Coronary artery (tissue), 2 donors: ENCODE data around the gene ADAD2.

Experiments
- DNase-seq: peaks from one replicate; pipeline ENCODE4 v3.0.0-alpha.2; 2017; ENCODE audit warnings: low spot score
- H3K27ac ChIP-seq, 2 donors: fragments of 200-600 bp; sonication (generic); one replicate each; pipeline ENCODE4 v1.5.1; 2016 to 2019
- H3K4me3 ChIP-seq: fragments of 200-600 bp; sonication (generic); 2 replicates; pipeline ENCODE4 v1.5.1; 2016; ENCODE audit warnings: mild to moderate bottlenecking, moderate library complexity
- TF ChIP-seq, protein P1 (sequence below): fragments of 200-600 bp; sonication (generic); IDR thresholded peaks from one replicate; pipeline ENCODE4 v1.5.1; 2019; ENCODE audit warnings: antibody characterized with exemption

Gene ADAD2

DNA sequence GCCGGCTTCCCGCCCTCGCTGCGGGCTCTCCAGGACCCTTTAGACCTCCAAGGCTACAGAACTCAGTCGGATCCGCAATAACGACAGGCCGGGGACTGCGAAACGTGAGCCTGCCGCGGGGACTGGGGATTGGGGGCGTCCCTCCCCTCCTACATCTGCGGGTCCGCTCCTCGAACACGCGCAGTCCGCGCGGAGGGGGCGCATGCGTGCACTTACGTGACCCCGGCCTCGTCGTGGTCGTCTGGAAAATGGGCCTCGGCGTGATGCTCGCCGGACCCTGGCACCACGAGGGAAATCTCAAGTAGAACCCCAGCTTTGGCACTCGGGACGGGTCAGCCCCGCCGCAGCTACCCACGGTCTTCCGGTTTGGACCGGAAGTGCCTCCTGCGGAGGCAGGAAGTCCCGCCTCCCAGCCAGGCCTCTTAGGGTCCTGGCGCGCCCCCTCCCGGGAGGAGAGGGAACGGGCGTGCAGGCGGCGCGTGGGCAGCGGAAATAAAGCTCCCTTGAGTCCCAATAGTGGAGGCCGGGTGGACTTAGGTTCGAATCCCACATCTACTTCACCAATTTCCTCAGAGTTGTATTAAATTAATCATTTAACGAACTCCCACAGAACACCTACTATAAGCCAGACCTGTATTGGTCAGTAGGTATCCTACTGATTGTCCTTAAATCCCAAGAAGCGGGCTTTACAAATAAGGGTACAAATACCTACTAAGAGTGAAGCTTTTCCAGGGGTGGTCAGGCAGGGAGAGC lies 4.1 kb upstream of the ADAD2 start, which contains the start of gene TAF1C:
Gene TAF1C, minus strand, starts transcription at position 373 of the 753 bp plus-strand sequence. CDS start 2,069 bp downstream, outside the sequence.
- Histone ChIP-seq H3K4me3 (peak within 1 kb of the TSS; percentile 85), H3K27ac (peak within 1 kb of the TSS; percentile 65 to 80)
- peak; percentile 94 for DNase-seq
- TF ChIP-seq, protein P1, sequence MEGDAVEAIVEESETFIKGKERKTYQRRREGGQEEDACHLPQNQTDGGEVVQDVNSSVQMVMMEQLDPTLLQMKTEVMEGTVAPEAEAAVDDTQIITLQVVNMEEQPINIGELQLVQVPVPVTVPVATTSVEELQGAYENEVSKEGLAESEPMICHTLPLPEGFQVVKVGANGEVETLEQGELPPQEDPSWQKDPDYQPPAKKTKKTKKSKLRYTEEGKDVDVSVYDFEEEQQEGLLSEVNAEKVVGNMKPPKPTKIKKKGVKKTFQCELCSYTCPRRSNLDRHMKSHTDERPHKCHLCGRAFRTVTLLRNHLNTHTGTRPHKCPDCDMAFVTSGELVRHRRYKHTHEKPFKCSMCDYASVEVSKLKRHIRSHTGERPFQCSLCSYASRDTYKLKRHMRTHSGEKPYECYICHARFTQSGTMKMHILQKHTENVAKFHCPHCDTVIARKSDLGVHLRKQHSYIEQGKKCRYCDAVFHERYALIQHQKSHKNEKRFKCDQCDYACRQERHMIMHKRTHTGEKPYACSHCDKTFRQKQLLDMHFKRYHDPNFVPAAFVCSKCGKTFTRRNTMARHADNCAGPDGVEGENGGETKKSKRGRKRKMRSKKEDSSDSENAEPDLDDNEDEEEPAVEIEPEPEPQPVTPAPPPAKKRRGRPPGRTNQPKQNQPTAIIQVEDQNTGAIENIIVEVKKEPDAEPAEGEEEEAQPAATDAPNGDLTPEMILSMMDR = peak; percentile 100

DNA sequence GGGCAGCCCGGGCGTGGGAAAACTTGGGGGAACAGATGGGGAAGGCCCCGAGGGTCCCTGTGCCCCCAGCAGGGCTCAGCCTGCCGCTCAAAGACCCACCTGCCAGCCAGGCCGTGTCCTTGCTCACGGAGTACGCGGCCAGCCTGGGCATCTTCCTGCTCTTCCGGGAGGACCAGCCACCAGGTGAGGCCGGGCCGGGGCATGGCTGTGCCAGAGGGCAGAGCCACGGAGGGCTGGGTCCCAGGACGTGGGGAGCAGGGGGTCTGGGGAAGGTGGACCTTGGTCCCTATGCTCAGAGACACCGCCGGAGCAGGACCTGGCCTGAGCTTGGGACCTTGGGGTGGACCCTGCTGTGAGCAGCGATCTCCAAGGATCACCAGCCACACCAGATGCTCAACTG lies 509 bp downstream of the ADAD2 start:
- no peak for DNase-seq
- Histone ChIP-seq H3K27ac (no peak overlapping the region), H3K4me3 (no peak overlapping the region)
- TF ChIP-seq, protein P1 = no peak

DNA sequence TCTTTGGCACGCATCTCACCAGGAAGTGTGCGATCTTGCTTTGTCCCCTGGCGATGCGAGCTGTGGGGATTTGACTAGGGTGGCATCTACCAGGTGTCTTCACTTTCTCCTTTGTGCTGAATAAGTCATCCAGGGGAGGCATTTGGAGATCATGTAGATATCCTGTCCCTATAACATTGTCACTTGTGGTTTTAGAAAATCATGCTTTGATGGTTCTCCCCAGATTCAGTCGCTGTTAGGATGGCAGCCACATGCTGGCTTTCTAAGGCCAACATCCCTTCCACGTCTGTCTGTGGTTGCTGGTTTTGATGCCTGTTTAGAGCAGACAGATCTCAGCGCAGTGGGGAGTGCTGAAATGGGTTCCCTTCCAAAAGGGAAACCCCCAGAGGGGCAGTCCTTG lies 2.5 kb downstream of the ADAD2 start:
- no peak for DNase-seq
- Histone ChIP-seq H3K27ac (no peak overlapping the region), H3K4me3 (no peak overlapping the region)
- TF ChIP-seq, protein P1 = no peak

DNA sequence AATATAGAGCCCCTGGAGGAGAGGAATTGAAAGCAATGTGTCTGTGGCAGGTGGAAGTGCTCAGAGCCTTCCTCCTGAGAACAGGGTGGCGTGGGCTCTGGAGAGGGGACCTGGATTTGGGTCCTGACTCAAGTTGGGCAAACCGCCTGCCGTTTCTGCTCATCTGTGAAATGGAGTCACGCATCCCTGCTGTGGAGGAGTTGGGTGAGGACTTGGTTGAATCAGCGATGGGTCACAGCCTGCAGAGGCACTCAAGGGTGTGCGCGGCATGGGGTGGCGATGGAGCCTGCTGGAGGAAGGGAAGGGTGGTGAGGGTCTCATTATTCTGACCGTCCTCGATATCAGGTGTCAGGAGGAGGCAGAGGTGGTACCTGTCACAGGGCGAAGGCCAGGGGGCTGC lies 3.1 kb downstream of the ADAD2 start:
- TF ChIP-seq, protein P1 = no peak
- Histone ChIP-seq H3K4me3 (no peak overlapping the region), H3K27ac (no peak overlapping the region)
- DNase-seq = no peak

DNA sequence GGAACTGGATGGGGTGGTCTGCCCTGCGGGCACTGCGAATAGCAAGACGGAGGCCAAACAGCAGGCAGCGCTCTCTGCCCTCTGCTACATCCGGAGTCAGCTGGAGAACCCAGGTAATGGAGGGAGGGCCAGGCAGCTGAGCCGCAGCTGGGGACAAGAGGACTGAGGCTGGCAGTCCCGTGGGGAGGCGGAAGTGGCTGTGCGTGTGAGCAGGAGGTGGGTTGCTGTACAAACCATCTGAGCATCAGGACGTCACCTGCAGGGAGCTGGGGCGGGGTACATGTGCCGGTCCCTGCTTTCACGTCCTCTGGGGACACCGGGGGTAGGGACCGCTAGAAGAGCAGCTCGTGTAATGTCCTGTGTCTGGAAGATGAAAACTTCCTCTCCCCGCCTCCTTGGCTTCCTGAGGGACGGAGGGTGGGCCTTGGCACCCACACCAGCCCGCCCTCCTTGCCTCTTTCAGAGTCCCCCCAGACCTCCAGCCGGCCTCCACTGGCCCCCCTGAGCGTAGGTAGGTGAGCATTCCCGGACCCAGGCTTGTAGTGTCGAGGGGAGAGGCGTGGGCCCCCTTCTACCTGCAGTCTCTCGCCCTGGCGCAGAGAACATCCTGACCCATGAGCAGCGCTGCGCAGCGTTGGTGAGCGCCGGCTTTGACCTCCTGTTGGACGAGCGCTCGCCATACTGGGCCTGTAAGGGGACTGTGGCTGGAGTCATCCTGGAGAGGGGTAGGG lies 3.7 kb downstream of the ADAD2 start:
- no peak overlapping the region for H3K27ac ChIP-seq
- no peak overlapping the region for H3K4me3 ChIP-seq
- DNase-seq = no peak
- TF ChIP-seq, protein P1 = no peak

DNA sequence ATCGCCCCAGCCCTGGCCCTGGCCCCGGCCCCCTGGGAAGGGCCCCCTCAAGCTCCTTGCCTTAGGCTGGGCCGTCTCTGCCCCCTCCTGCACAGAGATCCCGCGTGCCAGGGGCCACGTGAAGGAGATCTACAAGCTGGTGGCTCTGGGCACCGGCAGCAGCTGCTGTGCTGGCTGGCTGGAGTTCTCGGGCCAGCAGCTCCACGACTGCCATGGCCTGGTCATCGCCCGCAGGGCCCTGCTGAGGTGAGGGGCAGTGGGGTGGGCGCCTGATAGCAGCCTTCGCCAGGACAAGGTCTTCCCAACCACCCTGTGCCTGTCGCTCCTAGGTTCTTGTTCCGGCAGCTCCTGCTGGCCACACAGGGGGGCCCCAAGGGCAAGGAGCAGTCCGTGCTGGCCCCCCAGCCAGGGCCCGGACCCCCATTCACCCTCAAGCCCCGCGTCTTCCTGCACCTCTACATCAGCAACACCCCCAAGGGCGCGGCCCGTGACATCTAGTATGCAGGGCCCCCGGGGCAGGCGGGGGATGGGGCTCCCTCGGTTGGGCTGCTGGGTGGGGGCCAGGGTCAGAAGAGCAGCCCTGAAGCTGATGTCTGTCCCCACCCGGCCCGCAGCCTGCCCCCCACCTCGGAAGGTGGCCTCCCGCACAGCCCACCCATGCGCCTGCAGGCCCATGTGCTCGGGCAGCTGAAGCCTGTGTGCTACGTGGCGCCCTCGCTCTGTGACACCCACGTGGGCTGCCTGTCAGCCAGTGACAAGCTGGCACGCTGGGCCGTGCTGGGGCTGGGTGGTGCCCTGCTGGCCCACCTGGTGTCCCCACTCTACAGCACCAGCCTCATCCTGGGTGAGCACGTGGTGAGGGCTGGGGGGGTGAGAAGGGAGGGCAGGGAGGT lies 4.5 kb downstream of the ADAD2 start:
- DNase-seq = no peak
- Histone ChIP-seq H3K27ac (no peak overlapping the region), H3K4me3 (no peak overlapping the region)
- TF ChIP-seq, protein P1 = no peak
